H1 (cell line): ENCODE measurements around the gene LGALS9C. TPM values are rescaled to one million over a fixed set of nuclear protein-coding genes. Genes with fewer than 3 reads are reported as not detected.
"Not testable (repeated sequence)": the region's sequence is repeated elsewhere in the genome, so short reads cannot be mapped to it uniquely, and the experiment has no call there.

Source experiments
- CTCF ChIA-PET: fragments of 300-600 bp; sonication (Branson Sonifier 250); formaldehyde crosslinking; loops from one replicate; lab custom pipeline; 2021; ENCODE audit not compliant: partially characterized antibody; lab: Charles Lee
- POLR2A ChIA-PET: fragments of 300-600 bp; sonication (Branson Sonifier 250); formaldehyde crosslinking; loops from one replicate; lab custom pipeline; 2021; ENCODE audit warnings: inconsistent platforms; ENCODE audit not compliant: partially characterized antibody; lab: Charles Lee
- DNase-seq, 2 experiments: peaks; one replicate each; pipeline versions ENCODE4 v3.0.0 to v3.0.0-alpha.2; 2010 to 2022; ENCODE audit warnings: low spot score in 2 of 2, low read depth in 1 of 2, mixed read lengths in 1 of 2
- FAIRE-seq: peaks from 2 replicates; lab custom pipeline; 2011; peaks lifted over from hg19 to GRCh38; lab: Jason Lieb, UNC
- H2AFZ ChIP-seq: 2 replicates; pipeline ENCODE4 v1.8.1; 2012; ENCODE audit warnings: low read length, inconsistent platforms
- H2AK5ac ChIP-seq: 2 replicates; pipeline ENCODE4 v1.6.1; 2013; ENCODE audit warnings: low read depth, low read length
- H2BK120ac ChIP-seq: replicated peaks from 2 replicates; pipeline ENCODE3; 2013; ENCODE audit warnings: low read depth, low read length, inconsistent platforms
- H2BK12ac ChIP-seq: 2 replicates; pipeline ENCODE4 v1.6.1; 2013; ENCODE audit warnings: low read depth, low read length
- H2BK15ac ChIP-seq: 2 replicates; pipeline ENCODE4 v1.6.1; 2013; ENCODE audit warnings: low read length
- H2BK20ac ChIP-seq: 2 replicates; pipeline ENCODE4 v1.6.1; 2013; ENCODE audit warnings: low read length
- H2BK5ac ChIP-seq: 2 replicates; pipeline ENCODE4 v1.6.1; 2013; ENCODE audit warnings: low read depth, low read length
- H3K14ac ChIP-seq: 2 replicates; pipeline ENCODE4 v1.6.1; 2013; ENCODE audit warnings: inconsistent platforms; ENCODE audit not compliant: insufficient read length
- H3K18ac ChIP-seq: 2 replicates; pipeline ENCODE4 v1.6.1; 2013; ENCODE audit warnings: low read length; ENCODE audit errors: extremely low read depth
- H3K23ac ChIP-seq: 2 replicates; pipeline ENCODE4 v1.6.1; 2013; ENCODE audit warnings: inconsistent platforms; ENCODE audit not compliant: insufficient read length
- H3K23me2 ChIP-seq: 2 replicates; pipeline ENCODE4 v1.6.1; 2013; ENCODE audit warnings: low read depth, low read length
- H3K27ac ChIP-seq: 2 replicates; pipeline ENCODE4 v1.6.1; 2011; ENCODE audit warnings: low read depth, low read length, inconsistent platforms
- H3K27me3 ChIP-seq, 4 experiments: replicated peaks in 1 of 4; 1 replicate in 1 of 4; 2 replicates in 3 of 4; pipeline versions ENCODE4 v1.6.1 to v1.8.1; 2011 to 2013; ENCODE audit warnings: low read length in 3 of 4, mild to moderate bottlenecking in 3 of 4, inconsistent platforms in 2 of 4, mixed read lengths in 2 of 4, moderate library complexity in 1 of 4; ENCODE audit not compliant: control insufficient read depth in 3 of 4, insufficient read depth in 3 of 4; ENCODE audit errors: extremely low read depth in 1 of 4
- H3K36me3 ChIP-seq, 4 experiments: 2 replicates each; pipeline versions ENCODE4 v1.6.1 to v1.8.1; 2011 to 2013; ENCODE audit warnings: mild to moderate bottlenecking in 4 of 4, low read length in 3 of 4, moderate library complexity in 2 of 4, control low read depth in 1 of 4, inconsistent platforms in 1 of 4; ENCODE audit not compliant: insufficient read depth in 4 of 4, control insufficient read depth in 2 of 4
- H3K4ac ChIP-seq: replicated peaks from 2 replicates; pipeline ENCODE3; 2013; ENCODE audit warnings: low read length, low read depth, mixed read lengths, inconsistent platforms; ENCODE audit not compliant: insufficient read length
- H3K4me1 ChIP-seq, 4 experiments: replicated peaks in 1 of 4; 1 replicate in 1 of 4; 2 replicates in 3 of 4; pipeline versions ENCODE4 v1.6.1 to v1.8.1; 2011 to 2013; ENCODE audit warnings: low read length in 3 of 4, inconsistent platforms in 2 of 4, mixed read lengths in 1 of 4; ENCODE audit not compliant: insufficient read depth in 4 of 4, control insufficient read depth in 3 of 4
- H3K4me2 ChIP-seq, 2 experiments: 2 replicates each; pipeline versions ENCODE4 v1.6.1 to v1.8.1; 2011 to 2013; ENCODE audit warnings: low read depth in 2 of 2, low read length in 2 of 2, control low read depth in 1 of 2, inconsistent platforms in 1 of 2, mild to moderate bottlenecking in 1 of 2; ENCODE audit not compliant: insufficient read depth in 1 of 2
- H3K4me3 ChIP-seq, 4 experiments: fragments of 200-600, 300-600 bp in 1 of 4; sonication (generic), shearing (Covaris generic), sonication (Bioruptor Twin) in 1 of 4; 2 replicates each; pipeline versions ENCODE4 v1.5.1 to v1.8.1; 2011 to 2016; ENCODE audit warnings: low read length in 4 of 4, low read depth in 3 of 4, control low read depth in 2 of 4, inconsistent platforms in 2 of 4, mild to moderate bottlenecking in 2 of 4, mixed read lengths in 1 of 4, moderate library complexity in 1 of 4; ENCODE audit not compliant: insufficient read depth in 2 of 4; ENCODE audit errors: extremely low read depth in 1 of 4
- H3K56ac ChIP-seq: replicated peaks from 2 replicates; pipeline ENCODE3; 2013; ENCODE audit warnings: low read depth, mild to moderate bottlenecking, mixed read lengths, low read length, inconsistent platforms; ENCODE audit not compliant: insufficient read length
- H3K79me1 ChIP-seq: 2 replicates; pipeline ENCODE4 v1.6.1; 2013; ENCODE audit warnings: low read depth, low read length, control low read depth
- H3K79me2 ChIP-seq, 2 experiments: 2 replicates each; pipeline versions ENCODE4 v1.6.1 to v1.8.1; 2012 to 2013; ENCODE audit warnings: low read length in 2 of 2, mild to moderate bottlenecking in 2 of 2, inconsistent platforms in 1 of 2; ENCODE audit not compliant: insufficient read depth in 2 of 2, control insufficient read depth in 1 of 2
- H3K9ac ChIP-seq, 4 experiments: replicated peaks in 1 of 4; 1 replicate in 1 of 4; 2 replicates in 3 of 4; pipeline versions ENCODE4 v1.6.1 to v1.8.1; 2011 to 2013; ENCODE audit warnings: low read depth in 3 of 4, low read length in 3 of 4, control low read depth in 2 of 4, mild to moderate bottlenecking in 2 of 4, moderate library complexity in 2 of 4, inconsistent platforms in 1 of 4; ENCODE audit errors: extremely low read depth in 1 of 4
- H3K9me3 ChIP-seq, 2 experiments: 2 replicates each; pipeline versions ENCODE4 v1.6.1 to v1.8.1; 2012 to 2013; ENCODE audit warnings: mild to moderate bottlenecking in 2 of 2, moderate library complexity in 2 of 2, control low read depth in 1 of 2, inconsistent platforms in 1 of 2, low read depth in 1 of 2, low read length in 1 of 2, mixed read lengths in 1 of 2; ENCODE audit not compliant: insufficient read depth in 2 of 2
- H4K20me1 ChIP-seq, 2 experiments: replicated peaks in 1 of 2; 2 replicates each; pipeline versions ENCODE3 to v1.8.1; 2011 to 2013; ENCODE audit warnings: inconsistent platforms in 2 of 2, low read length in 2 of 2, mild to moderate bottlenecking in 1 of 2; ENCODE audit not compliant: insufficient read depth in 2 of 2, control insufficient read depth in 1 of 2
- H4K5ac ChIP-seq: 2 replicates; pipeline ENCODE4 v1.6.1; 2013; ENCODE audit warnings: low read length, low read depth, mixed read lengths, inconsistent platforms; ENCODE audit not compliant: insufficient read length
- H4K8ac ChIP-seq: 2 replicates; pipeline ENCODE4 v1.8.0; 2013; ENCODE audit warnings: mild to moderate bottlenecking, moderate library complexity, low read length, inconsistent platforms; ENCODE audit not compliant: insufficient read depth; ENCODE audit errors: extremely low read depth
- H4K91ac ChIP-seq: replicated peaks from 2 replicates; pipeline ENCODE3; 2013; ENCODE audit warnings: low read length, mixed read lengths, inconsistent platforms; ENCODE audit not compliant: insufficient read length
- RAD21 ChIP-seq, 2 experiments: IDR thresholded peaks in 1 of 2; conservative IDR thresholded peaks in 1 of 2; 2 replicates each; pipeline ENCODE4 v1.6.1; 2011; ENCODE audit warnings: low read depth in 2 of 2, low read length in 2 of 2, improper control_type of control experiment in 1 of 2, inconsistent platforms in 1 of 2, mild to moderate bottlenecking in 1 of 2, moderate library complexity in 1 of 2
- WGBS, 2 experiments: shearing (Covaris generic) in 1 of 2; methylation state at CpG; one replicate each; pipeline versions ENCODE4 v1.1.6 to v1.1.7; 2013 to 2015; ENCODE audit warnings: low lambda C conversion rate in 2 of 2, mixed read lengths in 2 of 2, inconsistent platforms in 1 of 2, low coverage in 1 of 2, missing lambda C conversion rate in 1 of 2; ENCODE audit not compliant: insufficient replicate concordance in 2 of 2, insufficient coverage in 1 of 2, insufficient read length in 1 of 2; ENCODE audit errors: extremely low coverage in 1 of 2, missing lambda C conversion rate in 1 of 2; 5-methylcytosine and 5-hydroxymethylcytosine counted together
- polyA plus RNA-seq, 7 experiments: library from polyadenylated mRNA; depleted of rRNA in 3 of 7; stranded (reverse) in 5 of 7; unstranded in 2 of 7; fragments of >200 nt in 5 of 7; fragments of 200-250 nt in 2 of 7; gene quantifications; 1 replicate in 5 of 7; 2 replicates in 1 of 7; 4 replicates in 1 of 7; pipeline versions ENCODE4 v1.2.1 to v1.2.3, GENCODE V29; 2011 to 2013; ENCODE audit warnings: missing spikeins in 2 of 7, mixed read lengths in 2 of 7
- total RNA-seq: library from RNA; stranded (reverse); fragmentation: NEBNext Ultra II Directional; extraction: Animal tissue kit (Norgen Biotek cat#: 25700); gene quantifications from 2 replicates; pipeline ENCODE4 v1.2.1, GENCODE V29; 2021
- TF ChIP-seq, protein P1 (sequence below), 3 experiments: IDR thresholded peaks; 1 replicate in 2 of 3; 2 replicates in 1 of 3; pipeline versions ENCODE4 v1.5.1 to v1.6.1; 2011; ENCODE audit warnings: low read length in 3 of 3, mild to moderate bottlenecking in 3 of 3, inconsistent platforms in 2 of 3, low read depth in 1 of 3, moderate library complexity in 1 of 3; ENCODE audit not compliant: insufficient read depth in 1 of 3; ENCODE audit errors: control extremely low read depth in 1 of 3

The LGALS9C gene
- total and polyA plus RNA-seq, 2 of the 8 experiments (the other 6 are each of a cell fraction or from before 2014, with no cell fraction given) = 0.03 TPM; not detected in 1

DNA sequence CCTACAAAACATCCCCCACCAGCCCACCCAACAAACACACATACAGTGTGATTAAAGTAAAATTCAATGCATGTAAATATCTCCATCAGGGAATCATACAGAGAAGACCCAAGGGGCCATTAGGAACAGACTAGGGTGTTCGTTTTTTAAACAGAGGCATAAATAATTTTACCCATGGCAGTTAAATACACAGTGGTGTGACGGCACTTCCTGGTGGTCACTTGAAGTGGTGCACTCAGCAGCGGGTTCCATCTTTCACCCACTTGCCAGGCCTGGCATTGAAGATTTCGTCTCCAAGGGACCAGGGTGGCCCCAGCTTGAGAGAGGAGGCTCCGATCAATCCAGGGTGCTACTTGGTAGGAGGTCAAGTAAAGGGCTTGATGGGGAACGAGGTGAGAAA, 20.5 kb downstream of the LGALS9C start:
- H2BK20ac ChIP-seq, H3K18ac ChIP-seq, H2BK15ac ChIP-seq, H3K14ac ChIP-seq, H4K8ac ChIP-seq, H4K91ac ChIP-seq, H2BK120ac ChIP-seq, H3K27me3 ChIP-seq, H2BK5ac ChIP-seq, H3K27ac ChIP-seq, H2AK5ac ChIP-seq, H3K4me1 ChIP-seq, DNase-seq, H3K23me2 ChIP-seq, H3K23ac ChIP-seq, H3K36me3 ChIP-seq, H3K79me1 ChIP-seq, POLR2A ChIA-PET, H3K56ac ChIP-seq, H2AFZ ChIP-seq, H4K5ac ChIP-seq, H3K4ac ChIP-seq, H2BK12ac ChIP-seq, H3K79me2 ChIP-seq, H3K9me3 ChIP-seq, H3K4me2 ChIP-seq, H3K9ac ChIP-seq, H3K4me3 ChIP-seq, H4K20me1 ChIP-seq: not testable (repeated sequence)
- TF ChIP-seq, protein P1, sequence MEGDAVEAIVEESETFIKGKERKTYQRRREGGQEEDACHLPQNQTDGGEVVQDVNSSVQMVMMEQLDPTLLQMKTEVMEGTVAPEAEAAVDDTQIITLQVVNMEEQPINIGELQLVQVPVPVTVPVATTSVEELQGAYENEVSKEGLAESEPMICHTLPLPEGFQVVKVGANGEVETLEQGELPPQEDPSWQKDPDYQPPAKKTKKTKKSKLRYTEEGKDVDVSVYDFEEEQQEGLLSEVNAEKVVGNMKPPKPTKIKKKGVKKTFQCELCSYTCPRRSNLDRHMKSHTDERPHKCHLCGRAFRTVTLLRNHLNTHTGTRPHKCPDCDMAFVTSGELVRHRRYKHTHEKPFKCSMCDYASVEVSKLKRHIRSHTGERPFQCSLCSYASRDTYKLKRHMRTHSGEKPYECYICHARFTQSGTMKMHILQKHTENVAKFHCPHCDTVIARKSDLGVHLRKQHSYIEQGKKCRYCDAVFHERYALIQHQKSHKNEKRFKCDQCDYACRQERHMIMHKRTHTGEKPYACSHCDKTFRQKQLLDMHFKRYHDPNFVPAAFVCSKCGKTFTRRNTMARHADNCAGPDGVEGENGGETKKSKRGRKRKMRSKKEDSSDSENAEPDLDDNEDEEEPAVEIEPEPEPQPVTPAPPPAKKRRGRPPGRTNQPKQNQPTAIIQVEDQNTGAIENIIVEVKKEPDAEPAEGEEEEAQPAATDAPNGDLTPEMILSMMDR (IDR thresholded peaks at IDR 0.05; ENCODE audit: control extremely low read depth in 1 of 3, insufficient read depth in 1 of 3, low read depth in 1 of 3, low read length in 3 of 3) = peak in 2 of 3 experiments; percentile 23 to 32; a peak in 2 of 4 replicates
- peak; percentile 48 to 52 for TF ChIP-seq RAD21 (IDR thresholded peaks at IDR 0.05 in 1 of 2, conservative IDR thresholded peaks at IDR 0.05 in 1 of 2; ENCODE audit: low read depth in 2 of 2, low read length in 2 of 2)
- CTCF ChIA-PET = interaction anchor here (0.6 to 1.5 kb wide), 7 partner anchors 139 to 1505 kb away, joined by 3 to 5 read pairs (median 3); no protein-coding TSS in a partner anchor
- peak; percentile 82 for FAIRE-seq
- WGBS, 2 experiments = 82% methylated on average over 6 of the region's 6 CpGs; no CpG with 5 or more reads in 1 of the 2 experiments
